OCI-LY1 (cell line): ENCODE results near the gene TGM1.

Experiments used
- H2AFZ ChIP-seq: fragments of 200-600 bp; sonication (generic), shearing (Covaris generic); 2 replicates; pipeline ENCODE4 v1.6.0; 2014; ENCODE audit warnings: antibody characterized with exemption, mild to moderate bottlenecking, low read length
- H3F3A ChIP-seq: fragments of 200-600 bp; sonication (generic), shearing (Covaris generic); 2 replicates; pipeline ENCODE4 v1.6.0; 2014; ENCODE audit warnings: mild to moderate bottlenecking, antibody characterized with exemption, low read length, moderate library complexity; ENCODE audit not compliant: insufficient read depth
- H3K27ac ChIP-seq: fragments of 200-600 bp; sonication (generic); 2 replicates; pipeline ENCODE4 v1.5.1; 2014; ENCODE audit warnings: low read length, mixed run types, mild to moderate bottlenecking, low read depth; ENCODE audit not compliant: poor library complexity, severe bottlenecking
- H3K27me3 ChIP-seq: fragments of 200-600 bp; sonication (generic); 2 replicates; pipeline ENCODE4 v1.6.0; 2014; ENCODE audit warnings: antibody characterized with exemption, mild to moderate bottlenecking, low read length, moderate library complexity; ENCODE audit not compliant: insufficient read depth
- H3K36me3 ChIP-seq: fragments of 200-600 bp; sonication (generic); 2 replicates; pipeline ENCODE4 v1.6.1; 2014; ENCODE audit warnings: mild to moderate bottlenecking, antibody characterized with exemption, low read length, moderate library complexity, mixed read lengths; ENCODE audit not compliant: insufficient read depth
- H3K4me1 ChIP-seq: fragments of 200-600 bp; sonication (generic); 2 replicates; pipeline ENCODE4 v1.5.1; 2014; ENCODE audit warnings: mild to moderate bottlenecking, low read length, moderate library complexity; ENCODE audit not compliant: insufficient read depth, severe bottlenecking
- H3K4me2 ChIP-seq: fragments of 200-600 bp; sonication (generic), shearing (Covaris generic); 2 replicates; pipeline ENCODE4 v1.6.1; 2014; ENCODE audit warnings: low read length
- H3K4me3 ChIP-seq: fragments of 200-600 bp; sonication (generic); 2 replicates; pipeline ENCODE4 v1.5.1; 2014; ENCODE audit warnings: low read length, low read depth, mild to moderate bottlenecking, mixed read lengths; ENCODE audit not compliant: poor library complexity, severe bottlenecking
- H3K79me2 ChIP-seq: fragments of 200-600 bp; shearing (Covaris generic); 2 replicates; pipeline ENCODE4 v1.6.1; 2016; ENCODE audit warnings: mixed run types, low read length, mixed read lengths; ENCODE audit not compliant: insufficient read depth
- H3K9ac ChIP-seq: fragments of 200-600 bp; sonication (generic), shearing (Covaris generic); 2 replicates; pipeline ENCODE4 v1.6.1; 2014; ENCODE audit warnings: mild to moderate bottlenecking, low read length, mixed read lengths
- H3K9me2 ChIP-seq: fragments of 200-600 bp; sonication (generic), shearing (Covaris generic); 2 replicates; pipeline ENCODE4 v1.6.1; 2014; ENCODE audit warnings: low read depth, mild to moderate bottlenecking, low read length, mixed read lengths
- H3K9me3 ChIP-seq: fragments of 200-600 bp; shearing (Covaris generic); 2 replicates; pipeline ENCODE4 v1.6.1; 2014; ENCODE audit warnings: low read length, mixed read lengths
- H4K20me1 ChIP-seq: fragments of 200-600 bp; sonication (generic), shearing (Covaris generic); 2 replicates; pipeline ENCODE4 v1.6.0; 2016; ENCODE audit warnings: mild to moderate bottlenecking, low read length; ENCODE audit not compliant: insufficient read depth
- CTCF ChIP-seq: fragments of 200-600 bp; sonication (generic), shearing (Covaris generic); IDR thresholded peaks from 2 replicates; pipeline ENCODE4 v1.5.1; 2017; ENCODE audit warnings: mild to moderate bottlenecking, antibody characterized with exemption, low read length, moderate library complexity, mixed read lengths
- EZH2 ChIP-seq: fragments of 200-600 bp; sonication (generic), shearing (Covaris generic); IDR thresholded peaks from 2 replicates; pipeline ENCODE4 v1.8.0; 2017; ENCODE audit warnings: borderline replicate concordance, mixed run types, mild to moderate bottlenecking, antibody characterized with exemption, low read length, moderate library complexity, mixed read lengths

TGM1 gene

GRCh38 chr14:24304019-24304387 lies 41.0 kb upstream of the TGM1 start:
- peaks cover 78% of the 10 kb centered on the region for H3K36me3 ChIP-seq
- TF ChIP-seq CTCF: no peak

GRCh38 chr14:24300326-24300980 lies 37.5 kb upstream of the TGM1 start:
- Histone ChIP-seq H3K79me2 (no peaks in the 10 kb centered on the region), H3F3A (0 out of 2 replicates have a peak, but pooled peaks cover 4% of the 10 kb centered on the region), H3K27ac (no peak overlapping the region), H3K4me1 (peaks cover 27% of the 10 kb centered on the region), H3K27me3 (no peaks in the 10 kb centered on the region), H3K4me3 (peak overlapping the region; percentile 83), H3K9me2 (no peaks in the 10 kb centered on the region), H3K4me2 (peak overlapping the region; percentile 98), H3K36me3 (peaks cover 56% of the 10 kb centered on the region), H3K9ac (peak overlapping the region; percentile 80), H3K9me3 (no peaks in the 10 kb centered on the region), H4K20me1 (no peaks in the 10 kb centered on the region), H2AFZ (no peak overlapping the region)
- no peak for TF ChIP-seq CTCF
- no peak for TF ChIP-seq EZH2

More at GRCh38 chr14:24304019-24304387, 41.0 kb upstream of the TGM1 start:
- no peak overlapping the region for H3K27ac ChIP-seq
- no peak overlapping the region for H3K4me2 ChIP-seq
- no peak overlapping the region for H2AFZ ChIP-seq
- no peak overlapping the region for H3K4me3 ChIP-seq
- no peaks in the 10 kb centered on the region for H3K9me3 ChIP-seq
- H3K27me3 ChIP-seq: no peaks in the 10 kb centered on the region
- H4K20me1 ChIP-seq: no peaks in the 10 kb centered on the region
- H3K9ac ChIP-seq: no peak overlapping the region
- no peaks in the 10 kb centered on the region for H3F3A ChIP-seq
- H3K79me2 ChIP-seq: no peaks in the 10 kb centered on the region
- H3K4me1 ChIP-seq: peaks cover 17% of the 10 kb centered on the region
- no peaks in the 10 kb centered on the region for H3K9me2 ChIP-seq

GRCh38 chr14:24299255-24300191 lies 36.5 kb upstream of the TGM1 start, which contains the start of the genes DHRS1 and NOP9:
Gene DHRS1, minus strand, starts transcription at chr14:24299780. Its CDS starts 674 bp downstream, at chr14:24299106.
Gene NOP9, plus strand, starts transcription at chr14:24299850. Its CDS starts 105 bp downstream, at chr14:24299955.
- Histone ChIP-seq H3K9me2 (no peaks in the 10 kb centered on the region), H3K4me1 (peaks cover 27% of the 10 kb centered on the region), H3K9me3 (no peaks in the 10 kb centered on the region), H3K79me2 (no peaks in the 10 kb centered on the region), H3K4me2 (peak within 1 kb of the TSS; percentile 98), H3K9ac (peak within 1 kb of the TSS; percentile 80), H3K27me3 (no peaks in the 10 kb centered on the region), H3F3A (0 out of 2 replicates have a peak, but pooled peaks cover 4% of the 10 kb centered on the region), H4K20me1 (no peaks in the 10 kb centered on the region), H3K27ac (no peak within 1 kb of the TSS), H3K4me3 (peak within 1 kb of the TSS; percentile 83), H2AFZ (no peak within 1 kb of the TSS), H3K36me3 (peaks cover 50% of the 10 kb centered on the region)
- no peak for TF ChIP-seq CTCF
- no peak for TF ChIP-seq EZH2
